Measurements from ENCODE around the gene NCK2. TPM values are rescaled to one million over a fixed set of nuclear protein-coding genes. Genes with fewer than 3 reads are reported as not detected.

Gene NCK2
- polyA plus RNA-seq = 100 to 1,000 TPM in 2 of 4 donors, 10 to 100 TPM in 2; 59.6 to 124 (median 84.3) TPM
- long read RNA-seq, donor 1 = 0 reads
- long read RNA-seq, donor 2, transcript NCK2-201 (5 exons, 2,683 nt) = major isoform, 11 of 34 reads
- long read RNA-seq, donor 2, partial matches to known transcripts = 19 of 34 reads
- long read RNA-seq, donor 2, other reads (novel, unspliced or antisense) = 0 of 34 reads
- long read RNA-seq, donor 3, partial matches to known transcripts = 23 of 27 reads
- long read RNA-seq, donor 3, other reads (novel, unspliced or antisense) = 0 of 27 reads
- long read RNA-seq, donor 4 = 0 reads
- long read RNA-seq, donor 5, partial matches to known transcripts = 0 of 2 reads
- long read RNA-seq, donor 5, other reads (novel, unspliced or antisense) = 0 of 2 reads
- long read RNA-seq, donor 6, transcript NCK2-201 (5 exons, 2,683 nt) = major isoform, 9 of 44 reads
- long read RNA-seq, donor 6, partial matches to known transcripts = 34 of 44 reads
- long read RNA-seq, donor 6, other reads (novel, unspliced or antisense) = 0 of 44 reads
- long read RNA-seq, donor 7 = 0 reads
- long read RNA-seq, donor 8, partial matches to known transcripts = 0 of 3 reads
- long read RNA-seq, donor 8, other reads (novel, unspliced or antisense) = 0 of 3 reads
- long read RNA-seq, donor 9, partial matches to known transcripts = 0 of 3 reads
- long read RNA-seq, donor 9, other reads (novel, unspliced or antisense) = 0 of 3 reads
- long read RNA-seq, donor 10, transcript NCK2-201 (5 exons, 2,683 nt) = major isoform, 14 of 20 reads
- long read RNA-seq, donor 10, partial matches to known transcripts = 5 of 20 reads
- long read RNA-seq, donor 10, other reads (novel, unspliced or antisense) = 0 of 20 reads

DNA sequence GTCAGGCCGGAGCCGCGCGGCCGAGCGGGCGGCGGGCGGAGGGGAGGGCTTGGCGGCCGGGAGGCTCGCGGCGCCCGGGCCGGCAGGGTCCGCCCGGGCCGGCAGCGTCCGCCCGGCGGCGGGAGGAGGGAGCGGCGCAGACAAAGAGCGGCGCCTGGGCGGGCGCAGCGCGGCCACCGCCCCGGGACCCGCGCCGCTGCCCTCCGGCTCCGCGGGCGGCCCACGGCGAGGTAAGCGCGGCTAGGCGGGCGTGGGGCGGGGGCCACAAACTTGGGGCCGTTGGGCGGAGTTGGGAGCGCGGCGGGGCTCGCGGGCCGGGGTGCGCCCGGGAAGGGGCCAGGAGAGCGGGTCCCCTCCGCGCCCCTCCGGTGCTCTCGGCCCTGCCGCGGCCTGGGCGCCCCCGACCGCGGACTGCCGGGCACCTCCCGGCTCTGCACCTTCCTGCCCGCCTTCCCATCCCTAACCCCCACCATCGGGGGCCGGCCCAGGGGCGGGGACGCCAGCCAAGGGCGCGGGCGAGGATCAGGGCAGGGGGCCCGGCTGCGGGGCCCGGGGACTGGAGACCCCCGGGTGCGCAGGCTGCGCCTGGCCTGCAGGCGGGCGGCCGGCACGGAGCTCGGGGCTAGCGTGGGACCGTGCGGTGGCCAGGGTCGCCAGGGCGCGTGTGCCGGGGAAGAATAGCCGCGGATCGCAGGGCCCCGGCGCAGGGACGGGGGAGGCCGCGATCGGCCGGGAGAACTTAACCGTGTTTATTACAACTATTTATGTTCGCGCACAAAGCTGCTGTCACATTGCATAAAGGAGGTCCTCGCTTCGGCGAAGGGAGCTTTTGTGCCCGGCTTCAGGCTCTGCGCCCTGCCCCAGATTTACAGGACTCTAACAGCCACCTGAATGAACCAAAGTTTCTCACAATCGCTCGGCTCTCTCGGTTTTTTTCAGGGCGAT is at the start of gene NCK2:
Gene NCK2 (plus strand): TSS at position 4 of the 945 bp plus-strand sequence. CDS start 110,152 bp downstream, outside the sequence.
- WGBS, 3 donors = 0 to 1% (median 1%) methylated on average over 55 to 119 of the region's 119 CpGs
- Histone ChIP-seq H3K9me3 (ENCODE audit: control insufficient read depth in 2 of 2, insufficient read depth in 1 of 2, low read depth in 1 of 2, low read length in 1 of 2) (peaks cover 0 to 8% of the 10 kb centered on the region in 2 donors), H3K27ac (ENCODE audit: low read depth in 1 of 3, low read length in 2 of 3) (peak within 1 kb of the TSS; percentile 86 to 98 (median 86)), H3K36me3 (ENCODE audit: control insufficient read depth in 3 of 3, insufficient read depth in 2 of 3, low read depth in 1 of 3, low read length in 3 of 3) (peaks cover 0 to 11% (median 0%) of the 10 kb centered on the region in 3 donors), H3K4me1 (ENCODE audit: control insufficient read depth in 3 of 3, insufficient read depth in 2 of 3, low read depth in 1 of 3, low read length in 2 of 3) (peaks cover 9 to 29% (median 15%) of the 10 kb centered on the region in 3 donors), H3K27me3 (ENCODE audit: control insufficient read depth in 3 of 3, insufficient read depth in 3 of 3, low read length in 3 of 3) (no peaks in the 10 kb centered on the region), H3K4me3 (ENCODE audit: low read depth in 1 of 3, low read length in 3 of 3) (peak within 1 kb of the TSS; percentile 68 to 98 (median 96))
- DNase-seq (peak; percentile 38 to 73), FAIRE-seq (no peak)

DNA sequence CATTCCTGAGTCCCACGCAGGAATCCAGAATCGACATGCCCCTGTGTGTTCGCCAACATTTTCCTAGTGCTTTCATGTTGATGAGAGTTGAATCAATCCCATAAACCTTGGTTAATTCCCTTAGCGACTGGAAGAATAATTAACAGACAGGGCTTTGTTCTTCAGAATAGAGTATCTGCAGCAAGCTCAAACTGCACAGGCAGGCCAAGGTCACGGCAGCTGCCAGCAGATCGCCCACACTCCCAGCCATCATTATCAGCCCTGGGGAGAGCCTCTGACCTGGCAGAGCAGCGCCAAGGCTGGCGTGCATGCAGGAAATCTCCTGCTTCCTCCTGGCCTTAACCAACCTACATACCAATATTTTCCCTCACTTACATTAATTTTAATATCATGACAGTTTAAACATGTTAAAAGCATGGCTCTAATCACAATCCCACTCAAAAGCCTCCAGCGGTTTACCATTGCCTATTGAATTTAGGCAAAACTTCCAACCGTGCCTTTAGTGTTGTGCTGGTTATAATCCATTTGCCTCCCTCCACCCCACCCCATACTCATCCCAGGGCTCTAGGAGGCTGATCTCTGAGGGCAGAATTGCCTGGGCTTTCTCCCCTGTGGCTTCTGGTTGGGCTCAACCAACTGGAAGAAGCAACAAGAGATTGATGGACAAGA is 46.8 kb upstream of the NCK2 start:
- WGBS, 3 donors = 16 to 50% (median 23%) methylated on average over 10 of the region's 10 CpGs
- FAIRE-seq = no peak

DNA sequence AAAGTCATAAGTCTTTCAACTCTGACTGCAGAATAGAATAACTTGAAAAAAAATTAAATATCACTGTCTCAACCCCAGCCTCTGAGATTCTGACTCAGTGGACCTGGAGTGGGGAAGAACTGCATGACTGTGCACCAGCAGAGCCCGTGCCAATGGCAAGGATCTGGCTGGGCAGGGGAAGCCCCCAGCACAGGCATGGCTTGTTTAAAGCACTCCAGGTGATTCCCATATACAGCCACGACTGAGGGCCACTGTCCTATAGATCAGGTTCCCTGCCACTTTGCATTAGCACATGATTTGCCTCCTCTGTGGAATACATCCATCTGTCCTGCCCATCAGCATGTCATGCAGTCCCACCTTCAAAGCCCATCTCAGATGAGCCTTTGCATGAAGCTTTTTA is 45.9 kb upstream of the NCK2 start:
- DNase-seq (no peak), FAIRE-seq (no peak)
- Histone ChIP-seq H3K27me3 (ENCODE audit: control insufficient read depth in 3 of 3, insufficient read depth in 3 of 3, low read length in 3 of 3) (no peaks in the 10 kb centered on the region), H3K36me3 (ENCODE audit: control insufficient read depth in 3 of 3, insufficient read depth in 2 of 3, low read depth in 1 of 3, low read length in 3 of 3) (no peaks in the 10 kb centered on the region), H3K9me3 (ENCODE audit: control insufficient read depth in 2 of 2, insufficient read depth in 1 of 2, low read depth in 1 of 2, low read length in 1 of 2) (no peaks in the 10 kb centered on the region), H3K4me1 (ENCODE audit: control insufficient read depth in 3 of 3, insufficient read depth in 2 of 3, low read depth in 1 of 3, low read length in 2 of 3) (peaks cover 0 to 10% (median 3%) of the 10 kb centered on the region in 3 donors), H3K27ac (ENCODE audit: low read depth in 1 of 3, low read length in 2 of 3) (no peak overlapping the region), H3K4me3 (ENCODE audit: low read depth in 1 of 3, low read length in 3 of 3) (no peak overlapping the region)
- WGBS, 3 donors = 69 to 74% (median 69%) methylated on average over 2 of the region's 2 CpGs

More for the DNA sequence above, 46.8 kb upstream of the NCK2 start:
- Histone ChIP-seq H3K36me3 (ENCODE audit: control insufficient read depth in 3 of 3, insufficient read depth in 2 of 3, low read depth in 1 of 3, low read length in 3 of 3) (no peaks in the 10 kb centered on the region), H3K4me3 (ENCODE audit: low read depth in 1 of 3, low read length in 3 of 3) (no peak overlapping the region), H3K4me1 (ENCODE audit: control insufficient read depth in 3 of 3, insufficient read depth in 2 of 3, low read depth in 1 of 3, low read length in 2 of 3) (peaks cover 0 to 10% (median 3%) of the 10 kb centered on the region in 3 donors), H3K9me3 (ENCODE audit: control insufficient read depth in 2 of 2, insufficient read depth in 1 of 2, low read depth in 1 of 2, low read length in 1 of 2) (no peaks in the 10 kb centered on the region), H3K27ac (ENCODE audit: low read depth in 1 of 3, low read length in 2 of 3) (no peak overlapping the region), H3K27me3 (ENCODE audit: control insufficient read depth in 3 of 3, insufficient read depth in 3 of 3, low read length in 3 of 3) (no peaks in the 10 kb centered on the region)
- peak; percentile 43 to 81 for DNase-seq

DNA sequence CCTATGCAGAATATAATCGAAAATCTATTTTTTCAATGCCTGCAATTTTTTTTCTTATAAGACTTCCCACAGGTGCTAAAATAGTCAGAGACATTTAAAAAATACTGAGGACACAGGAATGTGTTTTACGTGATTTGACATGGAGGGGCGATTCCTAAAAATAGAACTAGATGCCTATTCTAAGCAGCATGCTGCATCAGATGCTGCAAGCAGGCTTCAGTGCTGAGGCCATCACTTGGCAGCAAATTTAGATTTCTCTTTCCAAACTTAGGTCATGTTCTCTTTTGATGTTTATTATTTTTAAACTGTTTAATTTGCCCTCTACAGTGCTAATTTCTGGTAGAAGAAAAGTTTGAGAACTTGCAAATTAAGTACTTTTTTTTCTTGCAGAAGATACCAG is 43.7 kb upstream of the NCK2 start:
- Histone ChIP-seq H3K4me3 (ENCODE audit: low read depth in 1 of 3, low read length in 3 of 3) (no peak overlapping the region), H3K9me3 (ENCODE audit: control insufficient read depth in 2 of 2, insufficient read depth in 1 of 2, low read depth in 1 of 2, low read length in 1 of 2) (no peaks in the 10 kb centered on the region), H3K27ac (ENCODE audit: low read depth in 1 of 3, low read length in 2 of 3) (no peak overlapping the region), H3K36me3 (ENCODE audit: control insufficient read depth in 3 of 3, insufficient read depth in 2 of 3, low read depth in 1 of 3, low read length in 3 of 3) (no peaks in the 10 kb centered on the region), H3K4me1 (ENCODE audit: control insufficient read depth in 3 of 3, insufficient read depth in 2 of 3, low read depth in 1 of 3, low read length in 2 of 3) (peaks cover 0 to 10% (median 3%) of the 10 kb centered on the region in 3 donors), H3K27me3 (ENCODE audit: control insufficient read depth in 3 of 3, insufficient read depth in 3 of 3, low read length in 3 of 3) (no peaks in the 10 kb centered on the region)
- no peak for FAIRE-seq
- no peak for DNase-seq
- WGBS, 3 donors = 80 to 97% (median 94%) methylated on average over 3 of the region's 3 CpGs

DNA sequence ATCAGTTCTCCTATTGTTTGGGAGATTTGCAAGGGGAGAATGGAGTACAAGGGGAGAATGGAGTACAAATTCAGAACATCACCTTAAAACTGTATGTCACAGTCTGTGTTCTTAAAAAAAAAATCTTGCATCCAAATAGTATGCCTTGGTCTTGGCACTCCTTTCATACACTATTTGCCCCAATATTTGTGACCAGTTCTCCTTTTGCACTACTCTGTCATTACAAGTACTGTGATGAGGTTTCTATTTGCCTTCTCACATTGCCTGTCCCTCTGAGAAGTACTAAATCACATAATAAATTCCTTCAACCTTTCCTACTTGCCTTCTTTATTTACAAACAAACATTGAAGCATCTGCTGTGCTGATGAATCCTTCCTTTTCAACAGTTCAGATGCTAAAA is 36.0 kb upstream of the NCK2 start:
- FAIRE-seq = no peak
- no peaks in the 10 kb centered on the region for H3K27me3 ChIP-seq (ENCODE audit: control insufficient read depth in 3 of 3, insufficient read depth in 3 of 3, low read length in 3 of 3)
- DNase-seq = no peak
- no peak overlapping the region for H3K27ac ChIP-seq (ENCODE audit: low read depth in 1 of 3, low read length in 2 of 3)
- no peak overlapping the region for H3K4me3 ChIP-seq (ENCODE audit: low read depth in 1 of 3, low read length in 3 of 3)
- H3K4me1 ChIP-seq (ENCODE audit: control insufficient read depth in 3 of 3, insufficient read depth in 2 of 3, low read depth in 1 of 3, low read length in 2 of 3) = peaks cover 0 to 36% (median 5%) of the 10 kb centered on the region in 3 donors
- no peaks in the 10 kb centered on the region for H3K9me3 ChIP-seq (ENCODE audit: control insufficient read depth in 2 of 2, insufficient read depth in 1 of 2, low read depth in 1 of 2, low read length in 1 of 2)
- H3K36me3 ChIP-seq (ENCODE audit: control insufficient read depth in 3 of 3, insufficient read depth in 2 of 3, low read depth in 1 of 3, low read length in 3 of 3) = no peaks in the 10 kb centered on the region

DNA sequence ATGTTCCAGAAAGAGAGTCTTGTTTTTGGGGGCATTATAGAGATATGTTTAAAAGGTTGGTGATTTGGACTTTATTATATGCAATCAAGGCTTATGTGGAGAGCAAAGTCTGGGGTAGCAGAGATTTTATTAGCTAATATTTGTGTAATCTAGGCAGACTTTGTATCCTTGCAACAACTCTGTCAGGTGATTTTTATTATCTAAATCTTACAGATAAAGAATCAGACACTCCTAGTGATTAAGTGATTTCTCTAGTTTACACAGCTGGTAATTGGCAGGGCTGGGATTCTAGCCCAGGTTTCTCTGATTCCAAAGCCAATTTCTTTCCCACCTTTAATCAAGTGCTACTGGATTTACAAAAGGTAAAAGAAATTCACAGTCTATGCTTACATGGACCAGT is 33.3 kb upstream of the NCK2 start:
- Histone ChIP-seq H3K36me3 (ENCODE audit: control insufficient read depth in 3 of 3, insufficient read depth in 2 of 3, low read depth in 1 of 3, low read length in 3 of 3) (no peaks in the 10 kb centered on the region), H3K4me1 (ENCODE audit: control insufficient read depth in 3 of 3, insufficient read depth in 2 of 3, low read depth in 1 of 3, low read length in 2 of 3) (peaks cover 0 to 45% (median 7%) of the 10 kb centered on the region in 3 donors), H3K27ac (ENCODE audit: low read depth in 1 of 3, low read length in 2 of 3) (peak overlapping the region; percentile 2 to 54 (median 24)), H3K4me3 (ENCODE audit: low read depth in 1 of 3, low read length in 3 of 3) (no peak overlapping the region), H3K9me3 (ENCODE audit: control insufficient read depth in 2 of 2, insufficient read depth in 1 of 2, low read depth in 1 of 2, low read length in 1 of 2) (no peaks in the 10 kb centered on the region), H3K27me3 (ENCODE audit: control insufficient read depth in 3 of 3, insufficient read depth in 3 of 3, low read length in 3 of 3) (no peaks in the 10 kb centered on the region)
- peak; percentile 89 to 90 for DNase-seq
- FAIRE-seq = no peak

DNA sequence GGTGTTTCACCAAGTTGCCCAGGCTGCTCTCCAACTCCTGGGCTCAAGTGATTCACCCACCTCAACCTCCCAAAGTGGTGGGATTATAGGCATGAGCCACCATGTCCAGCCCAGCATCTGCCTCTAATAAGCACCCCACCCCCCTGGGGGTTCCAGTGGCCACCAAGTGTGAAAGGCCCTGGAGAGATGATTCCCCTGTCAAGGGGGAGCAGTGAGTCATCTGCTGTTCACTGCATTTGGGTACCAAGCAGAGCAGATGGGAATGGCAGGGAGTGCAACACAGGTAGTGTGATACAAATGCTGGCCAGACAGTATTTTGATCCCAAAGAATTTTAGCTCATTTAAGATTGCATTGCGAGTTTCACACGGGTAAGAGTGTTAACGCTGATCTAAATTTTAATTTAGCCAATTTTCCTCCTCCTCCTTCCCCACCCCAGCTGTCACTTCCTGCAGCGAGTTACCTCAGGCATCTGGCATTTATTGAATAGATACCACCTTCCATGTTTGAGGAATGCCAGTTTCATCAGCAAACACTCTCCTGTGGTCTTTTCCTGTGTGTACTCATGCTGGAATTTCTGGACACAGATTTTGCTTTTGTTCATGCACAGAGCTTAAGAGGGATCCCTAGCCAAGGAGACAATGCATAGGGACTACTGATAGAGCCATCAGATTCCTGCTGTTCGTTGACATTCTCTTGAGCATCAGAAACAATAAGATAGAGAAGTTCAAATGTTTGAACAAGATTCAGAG is 32.4 kb upstream of the NCK2 start:
- H3K4me3 ChIP-seq (ENCODE audit: low read depth in 1 of 3, low read length in 3 of 3) = no peak overlapping the region
- no peak for FAIRE-seq
- H3K9me3 ChIP-seq (ENCODE audit: control insufficient read depth in 2 of 2, insufficient read depth in 1 of 2, low read depth in 1 of 2, low read length in 1 of 2) = no peaks in the 10 kb centered on the region
- H3K27ac ChIP-seq (ENCODE audit: low read depth in 1 of 3, low read length in 2 of 3) = peak overlapping the region in 1 of 3 donors; percentile 2
- 61 to 76% (median 69%) methylated on average over 5 of the region's 5 CpGs for WGBS, 3 donors
- no peaks in the 10 kb centered on the region for H3K27me3 ChIP-seq (ENCODE audit: control insufficient read depth in 3 of 3, insufficient read depth in 3 of 3, low read length in 3 of 3)
- H3K4me1 ChIP-seq (ENCODE audit: control insufficient read depth in 3 of 3, insufficient read depth in 2 of 3, low read depth in 1 of 3, low read length in 2 of 3) = peaks cover 0 to 45% (median 7%) of the 10 kb centered on the region in 3 donors
- no peaks in the 10 kb centered on the region for H3K36me3 ChIP-seq (ENCODE audit: control insufficient read depth in 3 of 3, insufficient read depth in 2 of 3, low read depth in 1 of 3, low read length in 3 of 3)
- no peak for DNase-seq

Data from small intestine (tissue), 16 donors.